NCI-H526 (cell line): ENCODE data around the gene SLC35G2.
"Not testable (repeated sequence)": the region's sequence is repeated elsewhere in the genome, so short reads cannot be mapped to it uniquely, and the experiment has no call there.

Source experiments
- DNase-seq, 2 experiments: peaks; one replicate each; lab custom pipeline; 2025; lab: John Stamatoyannopoulos, UW

Gene SLC35G2

DNA sequence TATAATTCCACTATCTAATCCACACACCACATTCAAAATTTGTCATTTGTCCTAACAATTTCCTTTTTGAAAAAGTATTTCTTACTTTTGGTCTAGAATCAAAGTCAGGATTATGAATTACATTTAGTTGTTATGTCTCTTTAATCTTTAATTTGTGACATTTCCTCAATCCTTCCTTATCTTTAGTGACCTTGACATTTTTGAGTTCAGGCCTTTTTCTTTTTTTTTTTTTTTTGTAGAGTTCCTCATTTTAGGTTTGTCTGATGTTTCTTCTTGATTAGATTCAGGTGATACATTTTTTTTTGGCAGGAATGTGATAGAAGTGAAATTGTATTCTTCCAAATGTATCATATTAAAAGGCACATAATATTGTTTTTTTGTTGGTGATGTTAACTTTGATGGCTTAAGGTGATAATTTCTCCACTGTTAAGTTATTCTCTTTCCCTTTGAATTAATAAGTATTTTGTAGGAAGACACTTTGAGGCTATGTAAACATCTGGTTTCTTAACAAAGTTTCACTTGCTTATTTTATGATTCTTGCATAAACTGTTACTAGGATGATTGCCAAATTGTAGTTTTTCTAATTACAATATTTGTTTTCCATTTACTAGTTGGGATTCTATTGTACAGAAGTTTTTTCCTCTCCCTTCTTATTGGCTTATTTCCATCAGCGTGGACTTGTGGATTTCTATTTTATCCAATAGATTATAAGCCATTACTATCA lies 16.3 kb downstream of the SLC35G2 start:
- DNase-seq, result no peak

DNA sequence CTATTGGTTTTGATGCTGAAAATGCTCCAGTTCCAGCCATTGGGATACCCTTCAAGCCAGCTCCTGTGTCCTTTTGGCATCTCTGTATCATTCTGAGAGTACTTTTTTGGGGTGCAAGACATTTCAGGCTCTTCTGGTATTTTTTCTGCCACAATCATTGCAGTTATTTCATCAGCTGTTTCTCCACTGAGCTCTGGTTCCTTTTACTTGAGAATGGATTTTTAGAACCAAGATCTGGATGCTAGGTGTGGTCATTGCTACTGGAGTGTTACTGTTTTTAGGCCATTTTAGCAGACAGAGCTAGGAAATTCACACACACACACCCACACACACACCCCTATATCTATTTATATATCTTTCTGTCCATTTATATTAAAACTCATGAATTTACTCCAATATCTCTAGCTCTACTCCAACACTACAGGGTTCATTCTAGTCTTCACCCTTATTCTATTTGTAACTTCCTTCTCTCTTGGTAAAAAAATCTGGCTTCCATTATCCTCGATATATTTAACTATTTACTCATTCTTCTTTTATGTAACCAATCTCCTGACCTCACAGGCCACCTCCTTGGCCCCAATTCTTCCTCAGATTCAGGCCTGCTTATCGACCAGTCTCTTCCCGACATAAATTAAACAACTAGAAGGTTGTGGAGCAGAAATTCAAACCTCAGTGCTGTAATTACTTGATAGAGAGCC lies 17.0 kb downstream of the SLC35G2 start:
- DNase-seq, result no peak

DNA sequence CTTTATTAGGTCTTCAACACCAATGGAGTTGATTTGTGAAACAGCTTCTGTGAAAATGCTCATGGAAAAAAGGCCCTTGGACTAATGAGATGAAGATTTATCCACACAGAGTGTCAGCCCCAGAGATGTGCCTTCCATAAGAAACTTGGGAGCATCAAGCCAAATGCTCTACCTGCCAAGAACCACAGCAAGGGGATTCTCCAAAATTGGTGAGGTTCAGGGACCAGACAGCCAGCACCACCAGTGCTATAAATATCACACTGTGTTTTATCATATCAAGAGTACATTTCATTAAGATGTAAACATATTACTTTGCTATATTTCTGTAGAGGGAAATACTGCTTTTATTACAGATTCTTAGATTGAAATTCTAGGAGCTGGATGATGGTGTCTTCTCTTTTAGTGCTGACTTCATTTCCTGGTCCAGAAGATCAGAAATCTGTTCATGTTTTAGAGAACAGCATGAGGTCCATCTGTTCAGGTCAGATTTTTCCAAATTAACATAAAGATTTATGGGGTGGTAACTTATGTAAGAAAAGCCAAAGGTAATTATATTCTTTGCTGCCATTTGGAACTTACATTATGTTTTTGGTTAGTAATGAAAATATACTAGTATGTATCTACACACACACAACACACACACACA lies 17.7 kb downstream of the SLC35G2 start:
- no peak for DNase-seq

- peak in 1 of 2 experiments; percentile 42 for DNase-seq
These were observed 20.0 kb downstream of the SLC35G2 start for GRCh38 chr3:136838641-136839555.

DNA sequence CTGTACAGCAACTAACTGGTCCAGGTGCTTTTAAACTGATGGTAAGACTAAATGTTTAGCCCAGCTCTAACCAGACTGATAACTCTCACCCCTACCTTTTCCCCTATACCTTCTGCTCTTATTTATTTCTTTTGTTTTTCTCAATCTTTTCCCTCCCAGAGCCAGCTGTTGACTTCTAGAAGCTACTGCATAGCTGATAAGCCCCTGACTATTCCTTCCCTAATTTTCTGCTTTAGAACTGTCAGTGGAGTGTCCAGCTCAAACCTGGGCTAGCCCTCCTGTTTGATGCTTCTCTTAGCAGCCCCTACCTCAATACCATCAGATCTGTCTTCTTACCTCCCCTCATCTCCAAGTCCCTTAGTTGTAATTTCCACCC lies 20.6 kb downstream of the SLC35G2 start:
- no peak for DNase-seq

DNA sequence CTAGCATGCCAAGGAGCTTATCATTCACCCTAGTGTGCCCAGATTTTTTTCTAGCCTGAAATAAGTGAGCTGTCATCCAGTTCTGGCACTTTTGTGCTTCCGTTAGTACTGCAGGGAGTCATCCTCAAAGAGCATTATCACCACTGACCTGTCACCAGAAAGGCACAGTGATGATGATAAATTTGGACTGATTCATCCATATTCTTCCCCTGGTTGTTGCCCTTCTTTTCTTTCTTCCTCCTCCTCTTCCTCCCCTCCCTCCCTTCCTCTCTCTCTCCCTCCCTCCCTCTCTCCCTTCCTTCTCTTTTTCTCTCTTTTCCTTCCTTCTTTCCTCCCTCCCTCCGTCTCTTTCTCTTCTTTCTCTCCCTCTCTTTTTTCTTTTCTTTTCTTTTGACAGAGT lies 21.3 kb downstream of the SLC35G2 start:
- no peak for DNase-seq

DNA sequence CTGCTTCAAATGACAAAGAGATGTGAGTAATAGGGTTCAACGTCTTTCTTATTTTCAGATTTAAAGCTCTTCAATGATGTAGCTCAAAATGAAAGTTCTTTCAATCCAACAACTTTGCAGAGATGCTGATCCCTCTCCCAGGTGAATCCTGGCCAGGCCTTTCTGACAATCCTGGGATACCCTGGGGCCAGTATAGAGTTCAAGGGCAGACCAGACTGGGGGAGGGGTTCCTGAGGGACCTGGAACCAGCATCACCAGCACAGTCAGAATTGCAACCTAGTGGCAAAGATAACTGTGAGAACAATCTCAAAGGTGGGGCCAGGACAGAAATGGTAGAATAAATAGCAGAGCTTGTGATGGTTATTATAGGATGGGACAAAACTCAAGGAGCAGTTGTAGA lies 23.4 kb downstream of the SLC35G2 start:
- no peak for DNase-seq

GRCh38 chr3:136844724-136845123 lies 25.8 kb downstream of the SLC35G2 start:
- no peak for DNase-seq

- no peak for DNase-seq
These were observed 33.3 kb downstream of the SLC35G2 start for GRCh38 chr3:136852180-136852579.

DNA sequence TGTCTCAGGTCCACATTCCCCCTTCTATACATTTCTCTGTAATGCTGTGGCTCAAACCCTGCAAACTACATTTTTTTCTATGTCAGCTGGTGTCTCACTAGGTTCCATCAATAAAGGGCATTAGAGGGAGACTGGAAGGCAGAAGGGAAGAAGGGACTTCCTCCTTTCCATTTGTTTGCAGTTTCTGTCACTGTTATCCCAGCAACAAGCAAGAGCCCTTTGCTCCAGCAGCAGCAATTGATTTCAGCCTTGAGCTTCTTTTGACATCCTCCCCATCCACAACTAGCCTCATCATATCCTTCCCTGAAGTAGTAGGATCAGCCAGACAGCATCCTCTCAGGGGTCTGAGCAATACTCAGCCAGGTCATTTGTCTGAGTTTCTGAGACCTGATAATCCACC lies 37.7 kb downstream of the SLC35G2 start:
- no peak for DNase-seq

- no peak for DNase-seq
These were observed 39.5 kb downstream of the SLC35G2 start for GRCh38 chr3:136858381-136858780.

- peak in 1 of 2 experiments; percentile 31 for DNase-seq
These were observed 41.6 kb downstream of the SLC35G2 start for GRCh38 chr3:136860541-136860940.

- DNase-seq, result peak; percentile 98 to 100
These were observed 43.1 kb downstream of the SLC35G2 start, which contains the start of gene NCK1 for GRCh38 chr3:136861890-136862616. TSS of gene NCK1 (plus strand) at chr3:136862208. CDS start at chr3:136928002, 65,794 bp downstream.

DNA sequence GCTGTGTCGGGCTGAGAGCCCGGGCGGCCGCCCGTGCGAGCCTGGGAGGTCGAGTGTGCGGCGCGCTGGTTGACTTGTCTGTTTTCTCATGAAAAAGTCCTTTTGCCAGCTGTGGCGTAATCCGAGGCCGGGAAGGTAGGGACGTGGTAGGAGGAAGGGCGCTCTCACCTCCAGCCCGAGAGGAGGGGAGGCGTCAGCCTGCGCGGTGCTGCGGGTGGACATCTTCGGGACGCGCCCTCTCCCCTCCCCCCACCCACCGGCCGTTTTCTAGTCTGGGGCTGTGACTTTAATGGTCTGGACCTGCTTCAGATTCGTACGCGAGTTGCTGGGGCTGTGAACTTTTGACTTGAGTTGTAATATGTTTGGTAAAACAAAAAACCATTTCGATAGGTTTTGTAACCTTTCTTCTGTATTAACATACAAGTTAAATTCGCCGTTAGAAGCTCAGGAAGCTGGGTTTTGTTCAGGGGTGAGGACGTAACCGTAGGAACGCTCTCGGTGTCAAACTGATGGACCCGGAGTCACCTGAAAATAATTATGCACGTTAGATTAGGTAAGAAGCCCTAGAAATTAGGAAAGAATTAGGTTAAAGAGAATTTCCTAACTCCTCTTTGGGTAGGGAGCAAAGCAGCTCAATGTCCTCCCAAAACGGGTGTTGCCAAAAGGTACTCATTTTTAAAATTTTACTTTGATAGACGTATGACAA lies 43.8 kb downstream of the SLC35G2 start:
- DNase-seq, result peak; percentile 68 to 89

DNA sequence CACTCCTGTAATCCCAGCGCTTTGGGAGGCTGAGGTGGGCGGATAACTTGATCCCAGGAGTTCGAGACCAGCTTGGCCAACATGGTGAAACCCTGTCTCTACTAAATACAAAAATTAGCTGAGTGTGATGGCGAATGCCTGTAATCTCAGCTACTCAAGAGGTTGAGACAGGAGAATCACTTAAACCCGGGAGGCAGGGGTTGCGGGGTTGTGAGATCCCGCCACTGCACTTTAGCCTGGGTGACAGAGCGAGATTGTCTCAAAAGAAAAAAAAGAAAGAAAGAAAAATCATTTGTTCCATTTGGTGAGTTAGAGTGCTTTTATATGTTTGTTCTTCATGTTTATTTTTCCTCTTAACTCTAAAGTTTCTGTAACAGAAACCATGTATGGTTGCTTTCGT lies 50.4 kb downstream of the SLC35G2 start:
- no peak for DNase-seq

DNA sequence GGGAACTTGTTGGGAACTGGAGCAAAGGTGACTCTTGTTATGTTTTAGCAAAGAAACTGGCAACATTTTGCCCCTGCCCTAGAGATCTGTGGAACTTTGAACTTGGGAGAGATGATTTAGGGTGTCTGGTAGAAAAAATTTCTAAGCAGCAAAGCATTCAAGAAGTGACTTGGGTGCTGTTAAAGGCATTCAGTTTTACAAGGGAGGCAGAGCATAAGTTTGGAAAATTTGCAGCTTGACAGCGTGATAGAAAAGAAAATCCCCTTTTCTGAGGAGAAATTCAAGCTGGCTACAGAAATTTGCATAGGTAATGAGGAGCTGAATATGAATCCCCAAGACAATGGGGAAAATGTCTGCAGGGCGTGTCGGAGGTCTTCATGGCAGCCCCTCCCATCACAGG lies 53.3 kb downstream of the SLC35G2 start:
- not testable (repeated sequence) for DNase-seq

DNA sequence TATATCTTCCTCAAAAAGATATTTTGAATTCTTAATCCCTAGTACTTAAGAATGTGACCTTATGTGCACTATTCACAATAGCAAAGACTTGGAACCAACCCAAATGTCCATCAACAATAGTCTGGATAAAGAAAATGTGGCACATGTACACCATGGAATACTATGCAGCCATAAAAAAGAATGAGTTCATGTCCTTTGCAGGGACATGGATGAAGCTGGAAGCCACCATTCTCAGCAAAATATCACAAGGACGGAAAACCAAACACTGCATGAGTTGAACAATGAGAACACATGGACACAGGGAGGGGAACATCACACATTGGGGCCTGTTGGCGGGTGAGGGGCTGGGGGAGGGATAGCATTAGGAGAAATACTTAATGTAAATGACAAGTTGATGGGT lies 60.6 kb downstream of the SLC35G2 start:
- not testable (repeated sequence) for DNase-seq

- no peak for DNase-seq
These were observed 63.6 kb downstream of the SLC35G2 start for GRCh38 chr3:136882571-136882970.

DNA sequence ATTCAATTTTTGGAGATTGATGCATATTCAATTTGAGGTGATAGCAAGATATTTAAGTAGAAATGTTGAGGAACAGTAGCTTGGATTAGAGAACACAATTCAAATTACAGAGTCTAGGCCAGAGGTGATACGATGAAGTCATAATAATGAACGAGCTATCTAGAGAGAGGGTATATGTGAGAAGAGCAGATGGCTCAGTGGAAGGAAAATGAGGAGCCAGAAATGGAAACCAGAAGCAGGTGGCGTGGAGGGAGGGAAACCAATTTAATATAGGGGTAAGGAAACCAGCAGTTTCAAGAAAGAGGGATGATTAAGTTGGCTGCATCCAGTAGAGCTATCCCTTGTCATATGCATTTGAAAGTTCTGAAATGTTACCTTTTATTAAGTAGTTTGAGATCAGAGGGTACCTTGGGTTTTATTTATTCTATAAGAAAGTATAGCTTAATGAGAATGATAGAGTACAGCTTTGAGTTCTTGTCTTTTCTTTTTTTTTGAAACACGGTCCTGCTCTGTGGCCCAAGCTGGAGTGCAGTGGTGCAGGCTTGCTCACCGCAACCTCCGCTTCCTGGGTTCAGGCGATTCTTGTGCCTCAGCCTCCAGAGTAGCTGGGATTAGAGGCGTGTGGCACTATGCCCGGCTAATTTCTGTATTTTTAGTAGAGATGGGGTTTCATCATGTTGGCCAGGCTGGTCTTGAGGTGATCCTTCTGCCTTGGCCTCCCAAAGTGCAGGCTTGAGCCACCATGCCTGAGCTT lies 65.2 kb downstream of the SLC35G2 start:
- no peak for DNase-seq
